NK-92 treated with Interleukin-12 subunit alpha and Interleukin-12 subunit beta, amount 100 ng/mL, for 24 hours (cell line): ENCODE measurements around the gene AGAP3.

Source experiments
- DNase-seq: peaks from one replicate; lab custom pipeline; 2025; lab: John Stamatoyannopoulos, UW

Gene AGAP3

GRCh38 chr7:151074817-151075661 lies 11.2 kb upstream of the AGAP3 start:
- no peak for DNase-seq

- no peak for DNase-seq
Observed at GRCh38 chr7:151075662-151075971, 10.7 kb upstream of the AGAP3 start.

GRCh38 chr7:151075978-151076426 lies 10.3 kb upstream of the AGAP3 start:
- DNase-seq = no peak

- DNase-seq = no peak
Observed at GRCh38 chr7:151076863-151077704, 9.2 kb upstream of the AGAP3 start.

- DNase-seq = no peak
Observed at GRCh38 chr7:151077705-151078232, 8.5 kb upstream of the AGAP3 start.

GRCh38 chr7:151078233-151079040 lies 7.8 kb upstream of the AGAP3 start:
- no peak for DNase-seq

- DNase-seq = no peak
Observed at GRCh38 chr7:151079199-151079910, 6.9 kb upstream of the AGAP3 start.

GRCh38 chr7:151080067-151080521 lies 6.2 kb upstream of the AGAP3 start:
- no peak for DNase-seq

- peak; percentile 85 for DNase-seq
Observed at GRCh38 chr7:151080522-151081169, 5.6 kb upstream of the AGAP3 start, which contains the start of gene FASTK. Gene FASTK (minus strand): TSS chr7:151080809. CDS start chr7:151080766, 43 bp downstream.

GRCh38 chr7:151081170-151082101 lies 4.8 kb upstream of the AGAP3 start:
- no peak for DNase-seq

GRCh38 chr7:151082141-151083070 lies 3.9 kb upstream of the AGAP3 start:
- no peak for DNase-seq

- DNase-seq = peak; percentile 84
Observed at GRCh38 chr7:151083071-151083823, 3.0 kb upstream of the AGAP3 start, which contains the start of gene TMUB1. Gene TMUB1 (minus strand): TSS chr7:151083493. CDS start chr7:151082563, 930 bp downstream.

GRCh38 chr7:151083824-151084160 lies 2.5 kb upstream of the AGAP3 start:
- no peak for DNase-seq

GRCh38 chr7:151085329-151085690 lies 965 bp upstream of the AGAP3 start:
- no peak for DNase-seq

- DNase-seq = peak; percentile 58
Observed at GRCh38 chr7:151086802-151087244, 548 bp downstream of the AGAP3 start.

GRCh38 chr7:151087245-151088018 lies 1.2 kb downstream of the AGAP3 start:
- peak; percentile 62 for DNase-seq
